WERI-Rb-1 (cell line): ENCODE results near the gene CIITA.

Source experiments
- DNase-seq: peaks from one replicate; pipeline ENCODE4 v3.0.0-alpha.2; 2020
- H3K27ac ChIP-seq: fragments of 250-450 bp; sonication (Bioruptor Pico); 2 replicates; pipeline ENCODE4 v1.5.1; 2020; ENCODE audit warnings: mild to moderate bottlenecking, moderate library complexity
- H3K27me3 ChIP-seq: fragments of 250-450 bp; sonication (Bioruptor Pico); 2 replicates; pipeline ENCODE4 v1.5.1; 2021; ENCODE audit warnings: mild to moderate bottlenecking, low read depth, moderate library complexity; ENCODE audit not compliant: insufficient read depth, severe bottlenecking
- H3K36me3 ChIP-seq: fragments of 250-450 bp; sonication (Bioruptor Pico); 2 replicates; pipeline ENCODE4 v1.5.1; 2020; ENCODE audit warnings: mild to moderate bottlenecking, moderate library complexity
- H3K4me3 ChIP-seq: 2 replicates; pipeline ENCODE4 v1.5.1; 2011; ENCODE audit warnings: low read depth, mild to moderate bottlenecking, control low read depth, low read length
- H3K9me3 ChIP-seq: fragments of 250-450 bp; sonication (Bioruptor Pico); 2 replicates; pipeline ENCODE4 v1.5.1; 2021; ENCODE audit warnings: mild to moderate bottlenecking, moderate library complexity; ENCODE audit not compliant: severe bottlenecking
- CTCF ChIP-seq: IDR thresholded peaks from 2 replicates; pipeline ENCODE4 v1.5.1; 2011; ENCODE audit warnings: low read depth, mild to moderate bottlenecking, control low read depth, inconsistent platforms, low read length

CIITA gene

GRCh38 chr16:10831894-10832886 lies 44.8 kb upstream of the CIITA start:
- no peaks in the 10 kb centered on the region for H3K9me3 ChIP-seq
- no peaks in the 10 kb centered on the region for H3K36me3 ChIP-seq
- TF ChIP-seq CTCF, result no peak
- H3K27me3 ChIP-seq, result no peaks in the 10 kb centered on the region
- H3K4me3 ChIP-seq, result no peak overlapping the region
- no peak overlapping the region for H3K27ac ChIP-seq
- DNase-seq, result no peak

DNA sequence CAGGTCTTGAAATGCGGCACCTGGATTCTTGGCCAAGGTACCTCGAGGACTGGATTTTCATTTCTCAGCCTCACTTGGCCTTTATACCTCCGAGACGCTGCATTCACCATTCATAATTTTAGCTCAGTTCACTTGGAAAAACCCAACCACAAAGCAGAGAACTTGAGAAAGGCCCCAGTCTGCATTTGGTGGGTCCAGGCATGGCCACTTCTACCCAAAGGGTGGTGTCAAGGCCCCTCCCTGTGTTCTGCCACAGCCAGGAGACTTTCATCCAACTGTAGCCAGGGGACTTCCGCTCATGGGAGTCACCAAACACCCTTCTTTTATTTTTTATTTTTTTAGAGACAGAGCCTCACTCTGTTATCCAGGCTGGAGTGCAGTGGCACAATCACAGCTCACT lies 43.7 kb upstream of the CIITA start:
- Histone ChIP-seq H3K9me3 (no peaks in the 10 kb centered on the region), H3K4me3 (no peak overlapping the region), H3K27ac (no peak overlapping the region), H3K36me3 (no peaks in the 10 kb centered on the region), H3K27me3 (no peaks in the 10 kb centered on the region)
- no peak for DNase-seq
- TF ChIP-seq CTCF, result no peak

GRCh38 chr16:10834130-10834529 lies 42.9 kb upstream of the CIITA start:
- no peaks in the 10 kb centered on the region for H3K9me3 ChIP-seq
- DNase-seq, result no peak
- no peak overlapping the region for H3K4me3 ChIP-seq
- no peak for TF ChIP-seq CTCF
- no peaks in the 10 kb centered on the region for H3K36me3 ChIP-seq
- H3K27me3 ChIP-seq, result no peaks in the 10 kb centered on the region
- H3K27ac ChIP-seq, result no peak overlapping the region

DNA sequence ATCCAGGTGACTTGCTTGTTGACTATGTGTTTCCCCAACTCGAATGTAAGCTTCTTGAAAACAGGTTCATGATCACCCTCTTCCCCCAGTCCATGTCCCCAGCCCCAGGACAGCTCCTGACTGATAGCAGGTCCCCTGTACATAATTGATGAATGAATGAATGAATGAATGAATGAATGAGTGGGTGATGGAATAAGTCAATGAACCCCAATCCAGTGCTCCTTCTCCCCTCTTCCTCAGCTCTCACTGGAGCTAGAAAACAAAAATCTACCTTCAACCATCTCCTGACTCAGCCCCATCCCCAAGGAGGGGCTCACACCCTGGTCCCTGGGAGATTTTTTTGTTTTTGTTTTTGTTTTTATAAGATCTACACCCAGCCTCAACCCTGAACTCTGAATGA lies 42.2 kb upstream of the CIITA start:
- Histone ChIP-seq H3K27ac (no peak overlapping the region), H3K27me3 (no peaks in the 10 kb centered on the region), H3K9me3 (no peaks in the 10 kb centered on the region), H3K36me3 (no peaks in the 10 kb centered on the region), H3K4me3 (no peak overlapping the region)
- no peak for DNase-seq
- no peak for TF ChIP-seq CTCF

DNA sequence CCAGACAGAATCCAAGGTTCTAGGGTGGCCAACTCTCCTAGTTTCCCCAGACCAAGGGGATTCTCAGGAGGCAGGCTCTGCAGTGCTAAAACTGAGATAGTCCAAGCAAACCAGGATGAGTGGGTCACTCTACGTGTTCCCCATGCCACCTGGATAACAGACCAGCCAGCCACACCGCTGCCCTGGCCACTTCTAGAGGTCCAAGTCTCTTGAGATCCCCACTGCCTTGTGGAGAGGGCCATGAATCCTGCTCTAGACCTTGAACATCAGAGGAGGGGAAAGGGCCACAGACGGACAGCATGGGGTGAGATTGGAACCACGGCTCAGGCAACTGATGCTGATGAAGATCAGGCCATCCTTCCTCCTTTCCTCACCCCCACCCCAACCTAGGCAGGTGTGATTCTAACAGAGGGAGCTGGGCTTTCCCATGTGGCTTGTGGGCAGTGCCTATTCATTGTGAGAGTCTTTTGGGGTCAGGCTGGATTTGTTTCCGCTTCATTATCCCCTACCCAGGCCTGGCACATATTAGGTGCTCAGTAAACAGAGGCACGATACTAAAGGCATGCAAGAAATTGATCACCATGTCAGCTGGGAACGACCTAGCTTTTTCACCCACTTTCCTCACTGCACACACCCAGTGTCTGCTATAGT lies 41.6 kb upstream of the CIITA start:
- DNase-seq, result no peak
- no peaks in the 10 kb centered on the region for H3K9me3 ChIP-seq
- TF ChIP-seq CTCF, result no peak
- H3K27me3 ChIP-seq, result no peaks in the 10 kb centered on the region
- no peak overlapping the region for H3K27ac ChIP-seq
- no peaks in the 10 kb centered on the region for H3K36me3 ChIP-seq
- H3K4me3 ChIP-seq, result no peak overlapping the region
